PFSK-1 (cell line): ENCODE data around the gene FAM209B.

Experiments
- FOXP2 ChIP-seq: optimal IDR thresholded peaks from 2 replicates; pipeline ENCODE3; 2011; ENCODE audit warnings: borderline replicate concordance, control low read depth, inconsistent platforms; ENCODE audit not compliant: insufficient read depth; ENCODE audit errors: extremely low read length, extremely low read depth
- POLR2AphosphoS5 ChIP-seq: IDR thresholded peaks from 2 replicates; pipeline ENCODE4 v1.6.1; 2012; ENCODE audit warnings: low read depth, mild to moderate bottlenecking, control low read depth, low read length, moderate library complexity
- SIN3A ChIP-seq: IDR thresholded peaks from 2 replicates; pipeline ENCODE4 v1.6.1; 2012; ENCODE audit warnings: mild to moderate bottlenecking, low read length, moderate library complexity, borderline replicate concordance; ENCODE audit not compliant: insufficient read depth
- TAF1 ChIP-seq: IDR thresholded peaks from 2 replicates; pipeline ENCODE4 v1.6.1; 2012; ENCODE audit warnings: low read length, control low read depth, borderline replicate concordance; ENCODE audit not compliant: insufficient read depth
- TF ChIP-seq, protein P1 (sequence below), 2 experiments: IDR thresholded peaks; 2 replicates each; pipeline versions ENCODE4 v1.6.1 to v1.8.0; 2011 to 2012; ENCODE audit warnings: low read depth in 2 of 2, low read length in 2 of 2, control low read depth in 1 of 2, inconsistent platforms in 1 of 2, mild to moderate bottlenecking in 1 of 2, moderate library complexity in 1 of 2; ENCODE audit not compliant: insufficient read depth in 1 of 2

The FAM209B gene

DNA sequence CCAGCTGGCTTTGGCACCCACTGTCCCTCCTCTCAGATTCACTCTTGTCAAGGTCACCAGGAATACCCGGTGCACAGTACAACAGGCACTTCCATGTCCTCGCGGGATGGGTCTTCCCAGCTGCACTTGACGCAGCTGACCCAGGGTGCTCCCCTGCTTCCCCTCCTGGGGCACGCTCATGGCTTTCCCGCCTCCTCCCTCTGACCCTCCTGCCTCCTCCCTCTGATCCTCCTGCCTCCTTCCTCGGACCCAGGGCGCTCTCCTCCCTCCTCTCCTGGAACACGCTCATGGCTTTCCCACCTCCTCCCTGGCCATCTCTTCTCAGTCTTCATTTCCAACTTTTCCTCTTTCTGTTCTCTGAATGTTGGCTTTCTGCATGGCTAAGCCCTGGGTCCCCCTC is 42.1 kb downstream of the FAM209B start:
- TF ChIP-seq, protein P1, sequence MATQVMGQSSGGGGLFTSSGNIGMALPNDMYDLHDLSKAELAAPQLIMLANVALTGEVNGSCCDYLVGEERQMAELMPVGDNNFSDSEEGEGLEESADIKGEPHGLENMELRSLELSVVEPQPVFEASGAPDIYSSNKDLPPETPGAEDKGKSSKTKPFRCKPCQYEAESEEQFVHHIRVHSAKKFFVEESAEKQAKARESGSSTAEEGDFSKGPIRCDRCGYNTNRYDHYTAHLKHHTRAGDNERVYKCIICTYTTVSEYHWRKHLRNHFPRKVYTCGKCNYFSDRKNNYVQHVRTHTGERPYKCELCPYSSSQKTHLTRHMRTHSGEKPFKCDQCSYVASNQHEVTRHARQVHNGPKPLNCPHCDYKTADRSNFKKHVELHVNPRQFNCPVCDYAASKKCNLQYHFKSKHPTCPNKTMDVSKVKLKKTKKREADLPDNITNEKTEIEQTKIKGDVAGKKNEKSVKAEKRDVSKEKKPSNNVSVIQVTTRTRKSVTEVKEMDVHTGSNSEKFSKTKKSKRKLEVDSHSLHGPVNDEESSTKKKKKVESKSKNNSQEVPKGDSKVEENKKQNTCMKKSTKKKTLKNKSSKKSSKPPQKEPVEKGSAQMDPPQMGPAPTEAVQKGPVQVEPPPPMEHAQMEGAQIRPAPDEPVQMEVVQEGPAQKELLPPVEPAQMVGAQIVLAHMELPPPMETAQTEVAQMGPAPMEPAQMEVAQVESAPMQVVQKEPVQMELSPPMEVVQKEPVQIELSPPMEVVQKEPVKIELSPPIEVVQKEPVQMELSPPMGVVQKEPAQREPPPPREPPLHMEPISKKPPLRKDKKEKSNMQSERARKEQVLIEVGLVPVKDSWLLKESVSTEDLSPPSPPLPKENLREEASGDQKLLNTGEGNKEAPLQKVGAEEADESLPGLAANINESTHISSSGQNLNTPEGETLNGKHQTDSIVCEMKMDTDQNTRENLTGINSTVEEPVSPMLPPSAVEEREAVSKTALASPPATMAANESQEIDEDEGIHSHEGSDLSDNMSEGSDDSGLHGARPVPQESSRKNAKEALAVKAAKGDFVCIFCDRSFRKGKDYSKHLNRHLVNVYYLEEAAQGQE (IDR thresholded peaks at IDR 0.05; ENCODE audit: insufficient read depth in 1 of 2, low read depth in 2 of 2, low read length in 2 of 2), result no peak
- TF ChIP-seq TAF1, result no peak
- no peak for TF ChIP-seq POLR2AphosphoS5
- TF ChIP-seq SIN3A, result no peak
- no peak for TF ChIP-seq FOXP2

DNA sequence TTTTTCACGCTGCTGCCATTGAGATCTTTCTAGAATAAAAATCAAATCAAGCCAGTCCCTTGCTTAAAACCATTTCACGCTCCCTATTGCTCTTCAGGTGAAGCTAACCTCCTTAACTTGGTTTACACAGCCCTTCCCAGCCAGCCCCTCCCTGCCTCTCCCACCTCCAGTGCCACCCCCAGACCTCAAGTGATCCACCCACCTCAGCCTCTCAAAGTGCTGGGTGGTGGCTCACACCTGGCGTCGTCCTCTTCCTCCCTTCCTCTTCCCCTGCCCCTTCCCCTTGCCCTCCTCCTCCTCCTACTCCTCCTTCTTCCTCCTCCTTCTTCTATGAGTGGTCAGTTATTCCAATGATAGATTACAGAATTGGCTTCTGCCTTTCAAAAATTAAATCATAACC is 42.9 kb downstream of the FAM209B start:
- TF ChIP-seq, protein P1 (IDR thresholded peaks at IDR 0.05; ENCODE audit: insufficient read depth in 1 of 2, low read depth in 2 of 2, low read length in 2 of 2), result no peak
- TF ChIP-seq FOXP2, result no peak
- TF ChIP-seq POLR2AphosphoS5, result no peak
- TF ChIP-seq TAF1, result no peak
- no peak for TF ChIP-seq SIN3A

DNA sequence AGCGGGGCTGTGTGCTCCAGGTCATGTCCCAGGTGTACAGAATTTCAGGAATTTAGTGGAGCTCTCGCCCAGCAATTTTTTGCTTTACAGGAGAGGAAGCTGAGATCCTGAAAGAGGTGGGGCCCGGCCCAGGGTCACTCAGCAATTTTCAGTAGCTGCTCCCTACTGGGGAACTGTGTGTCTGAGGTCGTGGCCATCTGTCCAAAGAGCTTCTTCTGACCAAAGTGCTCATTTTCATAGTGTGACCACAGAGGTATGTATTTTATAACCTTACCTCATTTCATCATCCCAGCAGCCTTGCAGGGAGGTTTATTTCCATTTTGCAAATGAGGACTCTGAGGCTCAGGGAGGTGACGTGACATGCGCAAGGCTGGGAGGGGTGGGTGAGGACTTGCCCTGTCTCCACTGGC is 46.3 kb downstream of the FAM209B start:
- no peak for TF ChIP-seq POLR2AphosphoS5
- TF ChIP-seq, protein P1 (IDR thresholded peaks at IDR 0.05; ENCODE audit: insufficient read depth in 1 of 2, low read depth in 2 of 2, low read length in 2 of 2), result no peak
- TF ChIP-seq TAF1, result no peak
- TF ChIP-seq FOXP2, result no peak
- no peak for TF ChIP-seq SIN3A

DNA sequence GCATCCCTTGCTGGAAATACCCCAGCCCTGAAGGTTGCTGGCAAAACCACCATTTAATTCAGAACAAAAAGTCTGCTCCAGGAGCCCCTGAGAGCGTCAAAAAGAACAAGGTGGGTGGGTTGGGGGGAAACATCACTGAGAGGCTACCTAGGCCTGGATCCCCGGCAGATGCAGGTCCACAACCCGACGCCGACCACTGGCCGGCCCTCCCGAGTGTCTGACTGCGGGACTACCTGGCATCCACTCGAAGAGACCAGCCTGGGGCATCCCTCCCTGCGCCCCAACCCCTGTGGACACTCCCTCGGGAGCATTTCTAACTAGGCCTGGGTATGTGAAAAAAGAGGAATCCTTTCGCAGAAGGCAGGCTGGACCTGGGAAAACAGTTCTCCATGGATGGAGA is 47.2 kb downstream of the FAM209B start:
- TF ChIP-seq SIN3A (no peak), TAF1 (no peak), FOXP2 (no peak), POLR2AphosphoS5 (no peak)
- TF ChIP-seq, protein P1 (IDR thresholded peaks at IDR 0.05; ENCODE audit: insufficient read depth in 1 of 2, low read depth in 2 of 2, low read length in 2 of 2), result no peak

DNA sequence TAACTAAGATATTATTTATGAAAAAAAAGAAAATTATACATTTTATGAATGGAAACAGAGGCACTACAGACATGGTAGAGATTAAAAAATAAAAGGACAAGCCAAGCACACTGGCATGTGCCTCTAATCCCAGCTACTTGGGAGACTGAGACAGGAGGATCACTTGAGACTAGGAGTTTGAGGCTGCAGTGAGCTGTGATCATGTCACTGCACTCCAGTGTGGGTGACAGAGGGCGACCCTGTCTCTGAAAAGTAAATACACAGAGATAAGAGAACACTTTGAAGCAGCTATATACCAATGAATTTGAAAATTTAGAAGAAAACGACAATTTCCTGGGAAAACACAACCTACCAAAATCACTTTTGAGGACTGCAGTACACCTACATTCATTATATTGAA is 48.7 kb downstream of the FAM209B start:
- TF ChIP-seq SIN3A (no peak), POLR2AphosphoS5 (no peak), FOXP2 (no peak), TAF1 (no peak)
- TF ChIP-seq, protein P1 (IDR thresholded peaks at IDR 0.05; ENCODE audit: insufficient read depth in 1 of 2, low read depth in 2 of 2, low read length in 2 of 2), result no peak
